ENCODE measurements around the gene TCOF1.

Gene TCOF1

DNA sequence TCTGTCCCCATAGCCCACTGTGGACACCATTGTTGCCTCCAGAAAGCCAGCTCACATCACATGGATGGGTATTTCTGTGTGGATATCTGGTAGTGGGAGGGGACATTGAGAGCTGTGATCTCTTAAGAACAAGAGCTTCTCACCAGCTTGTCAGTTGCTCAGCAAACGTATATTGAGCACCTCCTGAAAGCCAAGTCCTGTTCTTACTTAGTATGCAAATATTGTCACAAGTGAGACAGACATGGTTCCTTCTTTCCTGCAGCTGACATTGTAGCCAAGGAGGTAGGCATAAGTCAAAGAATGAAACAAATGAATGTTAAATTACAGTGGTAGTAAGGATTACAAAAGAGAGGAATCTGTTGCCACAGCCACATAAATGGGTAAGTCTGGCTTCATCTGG is 3.8 kb downstream of the TCOF1 start:
- TF ChIP-seq, protein P1, sequence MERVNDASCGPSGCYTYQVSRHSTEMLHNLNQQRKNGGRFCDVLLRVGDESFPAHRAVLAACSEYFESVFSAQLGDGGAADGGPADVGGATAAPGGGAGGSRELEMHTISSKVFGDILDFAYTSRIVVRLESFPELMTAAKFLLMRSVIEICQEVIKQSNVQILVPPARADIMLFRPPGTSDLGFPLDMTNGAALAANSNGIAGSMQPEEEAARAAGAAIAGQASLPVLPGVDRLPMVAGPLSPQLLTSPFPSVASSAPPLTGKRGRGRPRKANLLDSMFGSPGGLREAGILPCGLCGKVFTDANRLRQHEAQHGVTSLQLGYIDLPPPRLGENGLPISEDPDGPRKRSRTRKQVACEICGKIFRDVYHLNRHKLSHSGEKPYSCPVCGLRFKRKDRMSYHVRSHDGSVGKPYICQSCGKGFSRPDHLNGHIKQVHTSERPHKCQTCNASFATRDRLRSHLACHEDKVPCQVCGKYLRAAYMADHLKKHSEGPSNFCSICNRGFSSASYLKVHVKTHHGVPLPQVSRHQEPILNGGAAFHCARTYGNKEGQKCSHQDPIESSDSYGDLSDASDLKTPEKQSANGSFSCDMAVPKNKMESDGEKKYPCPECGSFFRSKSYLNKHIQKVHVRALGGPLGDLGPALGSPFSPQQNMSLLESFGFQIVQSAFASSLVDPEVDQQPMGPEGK (CRISPR knock-in tag; IDR thresholded peaks at IDR 0.05; ENCODE audit: borderline replicate concordance), result no peak
- TF ChIP-seq SNAI2 (CRISPR knock-in tag; IDR thresholded peaks at IDR 0.05) (no peak), ZNF8 (CRISPR knock-in tag; IDR thresholded peaks at IDR 0.05) (no peak), TCF4 (CRISPR knock-in tag; IDR thresholded peaks at IDR 0.05; ENCODE audit: borderline replicate concordance) (no peak), ZFP3 (CRISPR knock-in tag; IDR thresholded peaks at IDR 0.05) (no peak), GLIS3 (CRISPR knock-in tag; IDR thresholded peaks at IDR 0.05) (no peak), RARB (CRISPR knock-in tag; IDR thresholded peaks at IDR 0.05) (no peak), PPARA (CRISPR knock-in tag; IDR thresholded peaks at IDR 0.05; ENCODE audit: borderline replicate concordance) (no peak), OSR1 (CRISPR knock-in tag; IDR thresholded peaks at IDR 0.05) (no peak)
- TF ChIP-seq, protein P2, sequence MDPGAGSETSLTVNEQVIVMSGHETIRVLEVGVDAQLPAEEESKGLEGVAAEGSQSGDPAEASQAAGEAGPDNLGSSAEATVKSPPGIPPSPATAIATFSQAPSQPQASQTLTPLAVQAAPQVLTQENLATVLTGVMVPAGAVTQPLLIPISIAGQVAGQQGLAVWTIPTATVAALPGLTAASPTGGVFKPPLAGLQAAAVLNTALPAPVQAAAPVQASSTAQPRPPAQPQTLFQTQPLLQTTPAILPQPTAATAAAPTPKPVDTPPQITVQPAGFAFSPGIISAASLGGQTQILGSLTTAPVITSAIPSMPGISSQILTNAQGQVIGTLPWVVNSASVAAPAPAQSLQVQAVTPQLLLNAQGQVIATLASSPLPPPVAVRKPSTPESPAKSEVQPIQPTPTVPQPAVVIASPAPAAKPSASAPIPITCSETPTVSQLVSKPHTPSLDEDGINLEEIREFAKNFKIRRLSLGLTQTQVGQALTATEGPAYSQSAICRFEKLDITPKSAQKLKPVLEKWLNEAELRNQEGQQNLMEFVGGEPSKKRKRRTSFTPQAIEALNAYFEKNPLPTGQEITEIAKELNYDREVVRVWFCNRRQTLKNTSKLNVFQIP (CRISPR knock-in tag; IDR thresholded peaks at IDR 0.05; ENCODE audit: borderline replicate concordance, low read depth), result no peak
- TF ChIP-seq, protein P3, sequence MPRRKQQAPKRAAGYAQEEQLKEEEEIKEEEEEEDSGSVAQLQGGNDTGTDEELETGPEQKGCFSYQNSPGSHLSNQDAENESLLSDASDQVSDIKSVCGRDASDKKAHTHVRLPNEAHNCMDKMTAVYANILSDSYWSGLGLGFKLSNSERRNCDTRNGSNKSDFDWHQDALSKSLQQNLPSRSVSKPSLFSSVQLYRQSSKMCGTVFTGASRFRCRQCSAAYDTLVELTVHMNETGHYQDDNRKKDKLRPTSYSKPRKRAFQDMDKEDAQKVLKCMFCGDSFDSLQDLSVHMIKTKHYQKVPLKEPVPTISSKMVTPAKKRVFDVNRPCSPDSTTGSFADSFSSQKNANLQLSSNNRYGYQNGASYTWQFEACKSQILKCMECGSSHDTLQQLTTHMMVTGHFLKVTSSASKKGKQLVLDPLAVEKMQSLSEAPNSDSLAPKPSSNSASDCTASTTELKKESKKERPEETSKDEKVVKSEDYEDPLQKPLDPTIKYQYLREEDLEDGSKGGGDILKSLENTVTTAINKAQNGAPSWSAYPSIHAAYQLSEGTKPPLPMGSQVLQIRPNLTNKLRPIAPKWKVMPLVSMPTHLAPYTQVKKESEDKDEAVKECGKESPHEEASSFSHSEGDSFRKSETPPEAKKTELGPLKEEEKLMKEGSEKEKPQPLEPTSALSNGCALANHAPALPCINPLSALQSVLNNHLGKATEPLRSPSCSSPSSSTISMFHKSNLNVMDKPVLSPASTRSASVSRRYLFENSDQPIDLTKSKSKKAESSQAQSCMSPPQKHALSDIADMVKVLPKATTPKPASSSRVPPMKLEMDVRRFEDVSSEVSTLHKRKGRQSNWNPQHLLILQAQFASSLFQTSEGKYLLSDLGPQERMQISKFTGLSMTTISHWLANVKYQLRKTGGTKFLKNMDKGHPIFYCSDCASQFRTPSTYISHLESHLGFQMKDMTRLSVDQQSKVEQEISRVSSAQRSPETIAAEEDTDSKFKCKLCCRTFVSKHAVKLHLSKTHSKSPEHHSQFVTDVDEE (CRISPR knock-in tag; IDR thresholded peaks at IDR 0.05), result no peak
- ATAC-seq, result no peak

DNA sequence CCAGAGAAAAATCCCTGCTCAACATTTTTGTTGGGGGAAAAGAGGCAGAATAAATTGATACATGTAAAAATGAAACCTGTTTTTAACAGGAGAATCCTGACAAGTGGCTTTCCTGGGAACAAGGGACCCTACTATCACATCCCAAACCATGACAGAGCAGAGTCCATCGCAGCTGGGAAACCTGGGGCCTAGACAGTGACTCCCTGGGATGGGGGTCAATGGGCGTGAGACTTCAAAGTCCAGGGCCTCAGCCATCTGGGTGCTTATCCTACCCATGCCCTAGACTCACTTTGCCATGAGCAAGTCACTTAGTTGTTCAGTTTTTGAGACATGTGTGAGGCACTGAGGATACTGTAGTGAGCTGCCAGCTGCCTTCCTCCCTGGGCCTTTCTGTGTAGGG is 5.7 kb downstream of the TCOF1 start:
- TF ChIP-seq ZNF565 (CRISPR knock-in tag; conservative IDR thresholded peaks at IDR 0.05; ENCODE audit: low read depth) (no peak), OSR1 (CRISPR knock-in tag; IDR thresholded peaks at IDR 0.05) (no peak), TCF4 (CRISPR knock-in tag; IDR thresholded peaks at IDR 0.05; ENCODE audit: borderline replicate concordance) (no peak), ZC3H10 (CRISPR knock-in tag; IDR thresholded peaks at IDR 0.05) (no peak), ARNTL (CRISPR knock-in tag; IDR thresholded peaks at IDR 0.05; ENCODE audit: borderline replicate concordance, low read depth) (no peak), TOX (CRISPR knock-in tag; IDR thresholded peaks at IDR 0.05; ENCODE audit: borderline replicate concordance) (no peak), ZFP30 (CRISPR knock-in tag; IDR thresholded peaks at IDR 0.05) (no peak), ESRRG (CRISPR knock-in tag; IDR thresholded peaks at IDR 0.05) (no peak), ZNF8 (CRISPR knock-in tag; IDR thresholded peaks at IDR 0.05) (no peak), RARB (CRISPR knock-in tag; IDR thresholded peaks at IDR 0.05) (no peak), PPARA (CRISPR knock-in tag; IDR thresholded peaks at IDR 0.05; ENCODE audit: borderline replicate concordance) (no peak), SNAI2 (CRISPR knock-in tag; IDR thresholded peaks at IDR 0.05) (no peak), ZFP3 (CRISPR knock-in tag; IDR thresholded peaks at IDR 0.05) (no peak), BACH2 (CRISPR knock-in tag; IDR thresholded peaks at IDR 0.05; ENCODE audit: borderline replicate concordance) (no peak), ZNF70 (CRISPR knock-in tag; IDR thresholded peaks at IDR 0.05) (no peak)
- TF ChIP-seq, protein P4, sequence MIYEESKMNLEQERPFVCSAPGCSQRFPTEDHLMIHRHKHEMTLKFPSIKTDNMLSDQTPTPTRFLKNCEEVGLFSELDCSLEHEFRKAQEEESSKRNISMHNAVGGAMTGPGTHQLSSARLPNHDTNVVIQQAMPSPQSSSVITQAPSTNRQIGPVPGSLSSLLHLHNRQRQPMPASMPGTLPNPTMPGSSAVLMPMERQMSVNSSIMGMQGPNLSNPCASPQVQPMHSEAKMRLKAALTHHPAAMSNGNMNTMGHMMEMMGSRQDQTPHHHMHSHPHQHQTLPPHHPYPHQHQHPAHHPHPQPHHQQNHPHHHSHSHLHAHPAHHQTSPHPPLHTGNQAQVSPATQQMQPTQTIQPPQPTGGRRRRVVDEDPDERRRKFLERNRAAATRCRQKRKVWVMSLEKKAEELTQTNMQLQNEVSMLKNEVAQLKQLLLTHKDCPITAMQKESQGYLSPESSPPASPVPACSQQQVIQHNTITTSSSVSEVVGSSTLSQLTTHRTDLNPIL (CRISPR knock-in tag; IDR thresholded peaks at IDR 0.05; ENCODE audit: low read depth), result no peak
- TF ChIP-seq, protein P1 (CRISPR knock-in tag; IDR thresholded peaks at IDR 0.05; ENCODE audit: borderline replicate concordance), result no peak
- TF ChIP-seq, protein P2 (CRISPR knock-in tag; IDR thresholded peaks at IDR 0.05; ENCODE audit: borderline replicate concordance, low read depth), result no peak
- ATAC-seq, result no peak
